ENCODE data around the gene MICB. TPM values are rescaled to one million over a fixed set of nuclear protein-coding genes. Genes with fewer than 3 reads are reported as not detected.

MICB gene
- total and polyA plus RNA-seq, 2 of the 8 experiments (the other 6 are each of a cell fraction or from before 2014, with no cell fraction given) = 16.2 to 25.3 TPM

- TF ChIP-seq, protein P1, sequence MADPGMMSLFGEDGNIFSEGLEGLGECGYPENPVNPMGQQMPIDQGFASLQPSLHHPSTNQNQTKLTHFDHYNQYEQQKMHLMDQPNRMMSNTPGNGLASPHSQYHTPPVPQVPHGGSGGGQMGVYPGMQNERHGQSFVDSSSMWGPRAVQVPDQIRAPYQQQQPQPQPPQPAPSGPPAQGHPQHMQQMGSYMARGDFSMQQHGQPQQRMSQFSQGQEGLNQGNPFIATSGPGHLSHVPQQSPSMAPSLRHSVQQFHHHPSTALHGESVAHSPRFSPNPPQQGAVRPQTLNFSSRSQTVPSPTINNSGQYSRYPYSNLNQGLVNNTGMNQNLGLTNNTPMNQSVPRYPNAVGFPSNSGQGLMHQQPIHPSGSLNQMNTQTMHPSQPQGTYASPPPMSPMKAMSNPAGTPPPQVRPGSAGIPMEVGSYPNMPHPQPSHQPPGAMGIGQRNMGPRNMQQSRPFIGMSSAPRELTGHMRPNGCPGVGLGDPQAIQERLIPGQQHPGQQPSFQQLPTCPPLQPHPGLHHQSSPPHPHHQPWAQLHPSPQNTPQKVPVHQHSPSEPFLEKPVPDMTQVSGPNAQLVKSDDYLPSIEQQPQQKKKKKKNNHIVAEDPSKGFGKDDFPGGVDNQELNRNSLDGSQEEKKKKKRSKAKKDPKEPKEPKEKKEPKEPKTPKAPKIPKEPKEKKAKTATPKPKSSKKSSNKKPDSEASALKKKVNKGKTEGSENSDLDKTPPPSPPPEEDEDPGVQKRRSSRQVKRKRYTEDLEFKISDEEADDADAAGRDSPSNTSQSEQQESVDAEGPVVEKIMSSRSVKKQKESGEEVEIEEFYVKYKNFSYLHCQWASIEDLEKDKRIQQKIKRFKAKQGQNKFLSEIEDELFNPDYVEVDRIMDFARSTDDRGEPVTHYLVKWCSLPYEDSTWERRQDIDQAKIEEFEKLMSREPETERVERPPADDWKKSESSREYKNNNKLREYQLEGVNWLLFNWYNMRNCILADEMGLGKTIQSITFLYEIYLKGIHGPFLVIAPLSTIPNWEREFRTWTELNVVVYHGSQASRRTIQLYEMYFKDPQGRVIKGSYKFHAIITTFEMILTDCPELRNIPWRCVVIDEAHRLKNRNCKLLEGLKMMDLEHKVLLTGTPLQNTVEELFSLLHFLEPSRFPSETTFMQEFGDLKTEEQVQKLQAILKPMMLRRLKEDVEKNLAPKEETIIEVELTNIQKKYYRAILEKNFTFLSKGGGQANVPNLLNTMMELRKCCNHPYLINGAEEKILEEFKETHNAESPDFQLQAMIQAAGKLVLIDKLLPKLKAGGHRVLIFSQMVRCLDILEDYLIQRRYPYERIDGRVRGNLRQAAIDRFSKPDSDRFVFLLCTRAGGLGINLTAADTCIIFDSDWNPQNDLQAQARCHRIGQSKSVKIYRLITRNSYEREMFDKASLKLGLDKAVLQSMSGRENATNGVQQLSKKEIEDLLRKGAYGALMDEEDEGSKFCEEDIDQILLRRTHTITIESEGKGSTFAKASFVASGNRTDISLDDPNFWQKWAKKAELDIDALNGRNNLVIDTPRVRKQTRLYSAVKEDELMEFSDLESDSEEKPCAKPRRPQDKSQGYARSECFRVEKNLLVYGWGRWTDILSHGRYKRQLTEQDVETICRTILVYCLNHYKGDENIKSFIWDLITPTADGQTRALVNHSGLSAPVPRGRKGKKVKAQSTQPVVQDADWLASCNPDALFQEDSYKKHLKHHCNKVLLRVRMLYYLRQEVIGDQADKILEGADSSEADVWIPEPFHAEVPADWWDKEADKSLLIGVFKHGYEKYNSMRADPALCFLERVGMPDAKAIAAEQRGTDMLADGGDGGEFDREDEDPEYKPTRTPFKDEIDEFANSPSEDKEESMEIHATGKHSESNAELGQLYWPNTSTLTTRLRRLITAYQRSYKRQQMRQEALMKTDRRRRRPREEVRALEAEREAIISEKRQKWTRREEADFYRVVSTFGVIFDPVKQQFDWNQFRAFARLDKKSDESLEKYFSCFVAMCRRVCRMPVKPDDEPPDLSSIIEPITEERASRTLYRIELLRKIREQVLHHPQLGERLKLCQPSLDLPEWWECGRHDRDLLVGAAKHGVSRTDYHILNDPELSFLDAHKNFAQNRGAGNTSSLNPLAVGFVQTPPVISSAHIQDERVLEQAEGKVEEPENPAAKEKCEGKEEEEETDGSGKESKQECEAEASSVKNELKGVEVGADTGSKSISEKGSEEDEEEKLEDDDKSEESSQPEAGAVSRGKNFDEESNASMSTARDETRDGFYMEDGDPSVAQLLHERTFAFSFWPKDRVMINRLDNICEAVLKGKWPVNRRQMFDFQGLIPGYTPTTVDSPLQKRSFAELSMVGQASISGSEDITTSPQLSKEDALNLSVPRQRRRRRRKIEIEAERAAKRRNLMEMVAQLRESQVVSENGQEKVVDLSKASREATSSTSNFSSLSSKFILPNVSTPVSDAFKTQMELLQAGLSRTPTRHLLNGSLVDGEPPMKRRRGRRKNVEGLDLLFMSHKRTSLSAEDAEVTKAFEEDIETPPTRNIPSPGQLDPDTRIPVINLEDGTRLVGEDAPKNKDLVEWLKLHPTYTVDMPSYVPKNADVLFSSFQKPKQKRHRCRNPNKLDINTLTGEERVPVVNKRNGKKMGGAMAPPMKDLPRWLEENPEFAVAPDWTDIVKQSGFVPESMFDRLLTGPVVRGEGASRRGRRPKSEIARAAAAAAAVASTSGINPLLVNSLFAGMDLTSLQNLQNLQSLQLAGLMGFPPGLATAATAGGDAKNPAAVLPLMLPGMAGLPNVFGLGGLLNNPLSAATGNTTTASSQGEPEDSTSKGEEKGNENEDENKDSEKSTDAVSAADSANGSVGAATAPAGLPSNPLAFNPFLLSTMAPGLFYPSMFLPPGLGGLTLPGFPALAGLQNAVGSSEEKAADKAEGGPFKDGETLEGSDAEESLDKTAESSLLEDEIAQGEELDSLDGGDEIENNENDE (IDR thresholded peaks at IDR 0.05; ENCODE audit: insufficient replicate concordance, low read length) = no peak
Measured at GRCh38 chr6:31529329-31530150, 31.6 kb downstream of the MICB start (continued).
